Esophagus (tissue), 2 donors: Measurements from ENCODE around the gene STKLD1. TPM values are rescaled to one million over a fixed set of nuclear protein-coding genes. Genes with fewer than 3 reads are reported as not detected.
"Not testable (repeated sequence)": the region's sequence is repeated elsewhere in the genome, so short reads cannot be mapped to it uniquely, and the experiment has no call there.

Experiments
- H3K27ac ChIP-seq, 2 donors: one replicate each; pipeline ENCODE4 v1.5.1; 2013; ENCODE audit warnings: low read depth in 2 of 2, mild to moderate bottlenecking in 2 of 2, inconsistent platforms in 1 of 2, low read length in 1 of 2, moderate library complexity in 1 of 2
- H3K27me3 ChIP-seq, 2 donors: one replicate each; pipeline ENCODE4 v1.6.1; 2013; ENCODE audit warnings: low read length in 2 of 2, control low read depth in 1 of 2, mild to moderate bottlenecking in 1 of 2; ENCODE audit not compliant: insufficient read depth in 2 of 2, control insufficient read depth in 1 of 2
- H3K36me3 ChIP-seq, 2 donors: one replicate each; pipeline ENCODE4 v1.6.1; 2013; ENCODE audit warnings: low read length in 1 of 2; ENCODE audit not compliant: control insufficient read depth in 2 of 2, insufficient read depth in 2 of 2
- H3K4me1 ChIP-seq, 2 donors: one replicate each; pipeline ENCODE4 v1.6.1; 2013; ENCODE audit warnings: low read length in 1 of 2; ENCODE audit not compliant: control insufficient read depth in 2 of 2, insufficient read depth in 2 of 2
- H3K4me3 ChIP-seq, 2 donors: one replicate each; pipeline ENCODE4 v1.5.1; 2013; ENCODE audit warnings: low read length in 2 of 2, mild to moderate bottlenecking in 2 of 2, low read depth in 1 of 2, moderate library complexity in 1 of 2
- H3K9me3 ChIP-seq, 2 donors: one replicate each; pipeline ENCODE4 v1.6.1; 2013; ENCODE audit warnings: mild to moderate bottlenecking in 2 of 2, low read depth in 1 of 2, low read length in 1 of 2, moderate library complexity in 1 of 2; ENCODE audit not compliant: control insufficient read depth in 2 of 2, insufficient read depth in 1 of 2
- WGBS, 2 donors: extraction: QIAGEN DNeasy Blood & Tissue Kit; methylation state at CpG; one replicate each; pipeline ENCODE4 v1.1.7; 2013; 5-methylcytosine and 5-hydroxymethylcytosine counted together
- polyA plus RNA-seq, 2 donors: library from polyadenylated mRNA; stranded (reverse); fragments of 200-250 nt; gene quantifications; one replicate each; pipeline ENCODE4 v1.2.3, GENCODE V29; 2013
- donor health status: healthy with polysubstance abuse.
- donor health status: Bipolar disorder and iron deficiency.

STKLD1 gene
- polyA plus RNA-seq, 2 donors = 0.49 to 1.3 TPM

GRCh38 chr9:133333566-133333965, 42.6 kb upstream of the STKLD1 start:
- Histone ChIP-seq H3K4me3 (no peak overlapping the region), H3K27ac (no peak overlapping the region), H3K27me3 (no peaks in the 10 kb centered on the region), H3K9me3 (no peaks in the 10 kb centered on the region), H3K4me1 (peaks cover 3 to 11% of the 10 kb centered on the region in 2 donors), H3K36me3 (peaks cover 26 to 32% of the 10 kb centered on the region in 2 donors)
- 86 to 87% methylated on average over 10 of the region's 10 CpGs for WGBS, 2 donors

- Histone ChIP-seq H3K4me3 (no peak overlapping the region), H3K9me3 (no peaks in the 10 kb centered on the region), H3K27me3 (no peaks in the 10 kb centered on the region), H3K27ac (no peak overlapping the region), H3K4me1 (peaks cover 3 to 11% of the 10 kb centered on the region in 2 donors), H3K36me3 (peaks cover 26 to 32% of the 10 kb centered on the region in 2 donors)
- WGBS, 2 donors = 63 to 70% methylated on average over 6 of the region's 6 CpGs
Observed at GRCh38 chr9:133334161-133334560, 42.0 kb upstream of the STKLD1 start.

GRCh38 chr9:133334888-133335287, 41.3 kb upstream of the STKLD1 start:
- H3K9me3 ChIP-seq, H3K27me3 ChIP-seq, H3K27ac ChIP-seq: not testable (repeated sequence)
- Histone ChIP-seq H3K4me3 (peak overlapping the region in 1 of 2 donors; percentile 84), H3K36me3 (peaks cover 26 to 32% of the 10 kb centered on the region in 2 donors), H3K4me1 (peaks cover 3 to 11% of the 10 kb centered on the region in 2 donors)
- 72 to 74% methylated on average over 11 of the region's 11 CpGs for WGBS, 2 donors

GRCh38 chr9:133335924-133336811, 40.0 kb upstream of the STKLD1 start, which contains the start of gene SURF6:
Gene SURF6 (minus strand): TSS chr9:133336188. CDS start chr9:133336132, 56 bp downstream.
- Histone ChIP-seq H3K27me3 (no peaks in the 10 kb centered on the region), H3K27ac (peak within 1 kb of the TSS; percentile 64 to 87), H3K4me3 (peak within 1 kb of the TSS; percentile 84), H3K9me3 (no peaks in the 10 kb centered on the region), H3K4me1 (peaks cover 3 to 11% of the 10 kb centered on the region in 2 donors), H3K36me3 (peaks cover 30 to 42% of the 10 kb centered on the region in 2 donors)
- 5% methylated on average over 64 to 70 of the region's 70 CpGs for WGBS, 2 donors

- Histone ChIP-seq H3K9me3 (no peaks in the 10 kb centered on the region), H3K27me3 (no peaks in the 10 kb centered on the region), H3K4me3 (no peak overlapping the region), H3K36me3 (peaks cover 9 to 46% of the 10 kb centered on the region in 2 donors), H3K4me1 (peaks cover 0 to 4% of the 10 kb centered on the region in 2 donors), H3K27ac (no peak overlapping the region)
- WGBS, 2 donors = 76 to 86% methylated on average over 5 of the region's 5 CpGs
Observed at GRCh38 chr9:133339641-133340040, 36.5 kb upstream of the STKLD1 start.

GRCh38 chr9:133340256-133340655, 35.9 kb upstream of the STKLD1 start:
- H3K4me1 ChIP-seq = peaks cover 0 to 5% of the 10 kb centered on the region in 2 donors
- peaks cover 14 to 52% of the 10 kb centered on the region in 2 donors for H3K36me3 ChIP-seq
- H3K27ac ChIP-seq = peak overlapping the region in 1 of 2 donors; percentile 1
- H3K4me3 ChIP-seq = no peak overlapping the region
- no peaks in the 10 kb centered on the region for H3K27me3 ChIP-seq
- no peaks in the 10 kb centered on the region for H3K9me3 ChIP-seq
- 72 to 79% methylated on average over 3 of the region's 3 CpGs for WGBS, 2 donors

GRCh38 chr9:133340916-133341315, 35.2 kb upstream of the STKLD1 start:
- WGBS, 2 donors = 83 to 86% methylated on average over 13 of the region's 13 CpGs
- Histone ChIP-seq H3K27ac (no peak overlapping the region), H3K27me3 (no peaks in the 10 kb centered on the region), H3K9me3 (no peaks in the 10 kb centered on the region), H3K4me3 (no peak overlapping the region), H3K4me1 (peaks cover 0 to 7% of the 10 kb centered on the region in 2 donors), H3K36me3 (peaks cover 14 to 58% of the 10 kb centered on the region in 2 donors)

- Histone ChIP-seq H3K4me3 (no peak overlapping the region), H3K27me3 (no peaks in the 10 kb centered on the region), H3K36me3 (peaks cover 14 to 60% of the 10 kb centered on the region in 2 donors), H3K9me3 (no peaks in the 10 kb centered on the region), H3K4me1 (peaks cover 0 to 7% of the 10 kb centered on the region in 2 donors), H3K27ac (no peak overlapping the region)
- 84% methylated on average over 15 of the region's 15 CpGs for WGBS, 2 donors
Observed at GRCh38 chr9:133341369-133342068, 34.6 kb upstream of the STKLD1 start.

- Histone ChIP-seq H3K27ac (no peak overlapping the region), H3K4me1 (peaks cover 0 to 11% of the 10 kb centered on the region in 2 donors), H3K36me3 (peaks cover 14 to 60% of the 10 kb centered on the region in 2 donors), H3K27me3 (no peaks in the 10 kb centered on the region), H3K4me3 (no peak overlapping the region), H3K9me3 (no peaks in the 10 kb centered on the region)
- WGBS, 2 donors = 76 to 79% methylated on average over 12 of the region's 12 CpGs
Observed at GRCh38 chr9:133342069-133342406, 34.1 kb upstream of the STKLD1 start.
